C4-2B (cell line): Measurements from ENCODE around the gene BTNL9.

ENCODE experiments used
- H3K27ac ChIP-seq: fragments of 450-650 bp; 2 replicates; pipeline ENCODE4 v1.5.1; 2017
- CTCF ChIP-seq: fragments of 450-650 bp; conservative IDR thresholded peaks from 2 replicates; pipeline ENCODE4 v1.5.1; 2017; ENCODE audit warnings: mild to moderate bottlenecking
- ZFX ChIP-seq: fragments of 450-650 bp; IDR thresholded peaks from 2 replicates; pipeline ENCODE4 v1.6.1; 2017

Gene BTNL9

GRCh38 chr5:181107699-181108098, 67.6 kb downstream of the BTNL9 start:
- TF ChIP-seq CTCF (no peak), ZFX (no peak)
- H3K27ac ChIP-seq: no peak overlapping the region

GRCh38 chr5:181108578-181109165, 68.6 kb downstream of the BTNL9 start:
- TF ChIP-seq CTCF: no peak
- no peak for TF ChIP-seq ZFX
- H3K27ac ChIP-seq: no peak overlapping the region

GRCh38 chr5:181109489-181110013, 69.5 kb downstream of the BTNL9 start:
- no peak overlapping the region for H3K27ac ChIP-seq
- TF ChIP-seq CTCF (no peak), ZFX (no peak)

GRCh38 chr5:181111010-181111409, 70.9 kb downstream of the BTNL9 start:
- no peak for TF ChIP-seq ZFX
- no peak for TF ChIP-seq CTCF
- H3K27ac ChIP-seq: no peak overlapping the region
